GM23248 (cell line): ENCODE measurements around the gene SRGAP2C. TPM values are rescaled to one million over a fixed set of nuclear protein-coding genes. Genes with fewer than 3 reads are reported as not detected.

ENCODE experiments used
- DNase-seq: peaks from one replicate; pipeline ENCODE4 v3.0.0-alpha.2; 2015
- H2AFZ ChIP-seq: fragments of 200-600 bp; sonication (generic); 2 replicates; pipeline ENCODE4 v1.6.1; 2016; ENCODE audit warnings: antibody characterized with exemption
- H3F3A ChIP-seq: fragments of 200-600 bp; sonication (generic); 2 replicates; pipeline ENCODE4 v1.6.1; 2016; ENCODE audit warnings: mild to moderate bottlenecking, antibody characterized with exemption, mixed run types; ENCODE audit not compliant: insufficient read depth
- H3K27ac ChIP-seq: fragments of 200-600 bp; sonication (generic); 2 replicates; pipeline ENCODE4 v1.5.1; 2016; ENCODE audit warnings: mild to moderate bottlenecking
- H3K27me3 ChIP-seq: fragments of 200-600 bp; sonication (generic); replicated peaks from 2 replicates; pipeline ENCODE4 v1.6.1; 2016; ENCODE audit warnings: mild to moderate bottlenecking; ENCODE audit not compliant: insufficient read depth
- H3K36me3 ChIP-seq: fragments of 200-600 bp; sonication (generic); 2 replicates; pipeline ENCODE4 v1.6.1; 2016; ENCODE audit warnings: low read depth, mild to moderate bottlenecking
- H3K4me1 ChIP-seq: fragments of 200-600 bp; sonication (generic); 2 replicates; pipeline ENCODE4 v1.6.1; 2016; ENCODE audit warnings: mild to moderate bottlenecking; ENCODE audit not compliant: insufficient read depth
- H3K4me2 ChIP-seq: fragments of 200-600 bp; sonication (generic); one replicate; pipeline ENCODE4 v1.6.1; 2016; ENCODE audit warnings: mild to moderate bottlenecking; ENCODE audit not compliant: unreplicated experiment
- H3K4me3 ChIP-seq: fragments of 200-600 bp; sonication (generic); 2 replicates; pipeline ENCODE4 v1.5.1; 2016; ENCODE audit warnings: mild to moderate bottlenecking
- H3K79me2 ChIP-seq: fragments of 200-600 bp; sonication (generic); 2 replicates; pipeline ENCODE4 v1.6.1; 2016; ENCODE audit warnings: mild to moderate bottlenecking; ENCODE audit not compliant: insufficient read depth
- H3K9ac ChIP-seq: fragments of 200-600 bp; sonication (generic); 2 replicates; pipeline ENCODE4 v1.6.1; 2016; ENCODE audit warnings: mild to moderate bottlenecking
- H3K9me2 ChIP-seq: fragments of 200-600 bp; sonication (generic); 2 replicates; pipeline ENCODE4 v1.6.1; 2016; ENCODE audit warnings: mixed run types, mild to moderate bottlenecking, moderate library complexity; ENCODE audit not compliant: insufficient read depth
- H3K9me3 ChIP-seq: fragments of 200-600 bp; sonication (generic); one replicate; pipeline ENCODE4 v1.6.1; 2017; ENCODE audit warnings: low read depth
- H4K20me1 ChIP-seq: fragments of 200-600 bp; sonication (generic); 2 replicates; pipeline ENCODE4 v1.6.0; 2016; ENCODE audit not compliant: insufficient read depth
- EZH2 ChIP-seq: fragments of 200-600 bp; sonication (generic); IDR thresholded peaks from 2 replicates; pipeline ENCODE4 v1.6.1; 2018; ENCODE audit warnings: antibody characterized with exemption, mild to moderate bottlenecking; ENCODE audit not compliant: insufficient read depth, poor library complexity, severe bottlenecking
- EZH2phosphoT487 ChIP-seq: fragments of 200-600 bp; sonication (generic); IDR thresholded peaks from 2 replicates; pipeline ENCODE4 v1.6.1; 2018; ENCODE audit warnings: antibody characterized with exemption, moderate library complexity, mild to moderate bottlenecking, low read depth; ENCODE audit not compliant: insufficient read depth
- WGBS, 2 experiments: methylation state at CpG; one replicate each; pipeline ENCODE4 v1.1.6; 2015 to 2017; ENCODE audit warnings: low lambda C conversion rate in 2 of 2, low coverage in 1 of 2; ENCODE audit errors: missing lambda C conversion rate in 2 of 2; 5-methylcytosine and 5-hydroxymethylcytosine counted together
- in situ Hi-C: fragments of 300-500 bp; cut with MboI; formaldehyde crosslinking; loops from 2 replicates; pipeline ENCODE4 v1.15.0; 2020
- polyA plus RNA-seq: library from polyadenylated mRNA; unstranded; fragments of >200 nt; fragmentation: Nextera tagmentation; extraction: Ambion mirVana; gene quantifications from 2 replicates; pipeline ENCODE4 v1.2.1, GENCODE V29; 2016
- total RNA-seq: library from RNA; depleted of rRNA; stranded (reverse); fragments of >200 nt; shearing (Covaris generic); gene quantifications from 2 replicates; pipeline ENCODE4 v1.2.3, GENCODE V29; 2014

The SRGAP2C gene
- total and polyA plus RNA-seq, 2 experiments from 2014 or later: 15.6 to 21.5 TPM

- Histone ChIP-seq H3K9me3 (no peaks in the 10 kb centered on the region), H3K9me2 (no peaks in the 10 kb centered on the region), H4K20me1 (no peaks in the 10 kb centered on the region), H3K4me2 (no peak overlapping the region), H3F3A (no peaks in the 10 kb centered on the region), H3K4me3 (no peak overlapping the region), H3K9ac (no peak overlapping the region), H3K36me3 (no peaks in the 10 kb centered on the region), H3K79me2 (no peaks in the 10 kb centered on the region), H3K4me1 (no peaks in the 10 kb centered on the region), H2AFZ (no peak overlapping the region), H3K27ac (no peak overlapping the region), H3K27me3 (no peaks in the 10 kb centered on the region)
- TF ChIP-seq EZH2 (no peak), EZH2phosphoT487 (no peak)
- DNase-seq: no peak
- WGBS, 2 experiments: 100% methylated on average over 1 of the region's 1 CpG
- in situ Hi-C loops: no loop called here
Measured at GRCh38 chr1:121408354-121408753, 223.6 kb downstream of the SRGAP2C start.

- Histone ChIP-seq H2AFZ (no peak overlapping the region), H3K79me2 (no peaks in the 10 kb centered on the region), H3K27ac (no peak overlapping the region), H3K4me2 (no peak overlapping the region), H3K9ac (no peak overlapping the region), H3K4me1 (0 out of 2 replicates have a peak, but pooled peaks cover 6% of the 10 kb centered on the region), H3F3A (no peaks in the 10 kb centered on the region), H4K20me1 (no peaks in the 10 kb centered on the region), H3K9me2 (no peaks in the 10 kb centered on the region), H3K27me3 (no peaks in the 10 kb centered on the region), H3K36me3 (no peaks in the 10 kb centered on the region), H3K9me3 (no peaks in the 10 kb centered on the region), H3K4me3 (no peak overlapping the region)
- DNase-seq: no peak
- in situ Hi-C loops: no loop called here
- no peak for TF ChIP-seq EZH2
- TF ChIP-seq EZH2phosphoT487: no peak
- 78 to 80% methylated on average over 3 of the region's 3 CpGs for WGBS, 2 experiments
Measured at GRCh38 chr1:121413821-121414220, 229.0 kb downstream of the SRGAP2C start.

- no peaks in the 10 kb centered on the region for H3K9me3 ChIP-seq
- WGBS, 2 experiments: 96 to 97% methylated on average over 2 of the region's 2 CpGs
- TF ChIP-seq EZH2: no peak
- TF ChIP-seq EZH2phosphoT487: no peak
- H3K27me3 ChIP-seq: no peaks in the 10 kb centered on the region
- no peaks in the 10 kb centered on the region for H3K36me3 ChIP-seq
- peak overlapping the region; percentile 24 for H3K4me2 ChIP-seq
- H3K4me1 ChIP-seq: 0 out of 2 replicates have a peak, but pooled peaks cover 6% of the 10 kb centered on the region
- H3F3A ChIP-seq: no peaks in the 10 kb centered on the region
- H3K79me2 ChIP-seq: no peaks in the 10 kb centered on the region
- in situ Hi-C loops: no loop called here
- no peak overlapping the region for H3K9ac ChIP-seq
- peak; percentile 10 for DNase-seq
- no peaks in the 10 kb centered on the region for H3K9me2 ChIP-seq
- peak overlapping the region; percentile 24; the same call in 1 of the 2 replicates for H3K4me3 ChIP-seq
- no peak overlapping the region for H3K27ac ChIP-seq
- peak overlapping the region; percentile 59 for H2AFZ ChIP-seq
- H4K20me1 ChIP-seq: no peaks in the 10 kb centered on the region
Measured at GRCh38 chr1:121414905-121415304, 230.1 kb downstream of the SRGAP2C start.

GRCh38 chr1:121417325-121417923 lies 232.6 kb downstream of the SRGAP2C start:
- no peaks in the 10 kb centered on the region for H3K79me2 ChIP-seq
- DNase-seq: no peak
- WGBS, 2 experiments: 93 to 94% methylated on average over 6 of the region's 6 CpGs
- no peak overlapping the region for H3K27ac ChIP-seq
- no peaks in the 10 kb centered on the region for H3F3A ChIP-seq
- no peaks in the 10 kb centered on the region for H3K36me3 ChIP-seq
- H4K20me1 ChIP-seq: no peaks in the 10 kb centered on the region
- no peak overlapping the region for H3K4me3 ChIP-seq
- H3K27me3 ChIP-seq: no peaks in the 10 kb centered on the region
- no peak overlapping the region for H3K4me2 ChIP-seq
- in situ Hi-C loops: no loop called here
- no peak for TF ChIP-seq EZH2
- no peak for TF ChIP-seq EZH2phosphoT487
- no peak overlapping the region for H3K9ac ChIP-seq
- H3K4me1 ChIP-seq: 0 out of 2 replicates have a peak, but pooled peaks cover 6% of the 10 kb centered on the region
- no peak overlapping the region for H2AFZ ChIP-seq
- H3K9me2 ChIP-seq: no peaks in the 10 kb centered on the region
- no peaks in the 10 kb centered on the region for H3K9me3 ChIP-seq
